Limb (tissue), 2 donors: ENCODE measurements around the gene GRIN3B.

Experiments
- DNase-seq, 2 donors: peaks; one replicate each; pipeline ENCODE4 v3.0.0-alpha.2; 2016; ENCODE audit errors: extremely low spot score in 2 of 2

GRIN3B gene

DNA sequence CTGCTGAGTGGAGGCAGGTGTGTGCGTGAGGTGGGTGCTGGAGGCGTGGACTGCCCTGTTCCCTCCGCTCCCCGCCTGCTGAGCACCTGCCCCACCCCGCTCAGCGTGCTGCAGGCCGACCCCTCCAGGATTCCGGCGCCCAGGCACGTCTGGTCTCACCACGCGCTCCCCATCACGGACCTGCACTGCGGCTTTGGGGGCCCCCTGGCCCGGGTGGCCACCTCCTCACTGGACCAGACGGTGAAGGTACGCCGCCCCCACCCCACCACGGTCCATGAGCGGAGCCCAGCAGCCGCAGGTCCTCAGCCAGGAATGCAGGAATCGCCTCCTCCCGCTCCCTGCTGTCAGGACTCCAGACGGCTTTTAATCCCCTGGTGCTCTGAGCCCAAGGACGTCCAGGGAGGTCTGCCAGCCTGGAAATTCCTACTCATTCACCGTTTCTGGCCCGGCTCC, 10.1 kb upstream of the GRIN3B start:
- DNase-seq = no peak

DNA sequence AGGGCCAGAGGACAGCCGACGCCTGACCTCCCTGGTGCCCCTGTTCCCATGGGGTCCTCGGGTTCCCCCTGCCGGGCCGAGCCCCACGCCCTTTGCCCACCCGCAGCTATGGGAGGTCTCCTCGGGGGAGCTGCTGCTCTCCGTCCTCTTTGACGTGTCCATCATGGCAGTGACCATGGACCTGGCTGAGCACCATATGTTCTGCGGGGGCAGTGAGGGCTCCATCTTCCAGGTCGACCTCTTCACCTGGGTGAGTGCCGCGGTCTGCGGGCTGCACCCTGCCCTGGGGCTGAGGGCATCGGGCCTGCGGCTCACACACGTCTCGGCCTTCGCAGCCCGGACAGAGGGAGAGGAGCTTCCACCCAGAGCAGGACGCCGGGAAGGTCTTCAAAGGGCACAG, 9.5 kb upstream of the GRIN3B start:
- DNase-seq = no peak

DNA sequence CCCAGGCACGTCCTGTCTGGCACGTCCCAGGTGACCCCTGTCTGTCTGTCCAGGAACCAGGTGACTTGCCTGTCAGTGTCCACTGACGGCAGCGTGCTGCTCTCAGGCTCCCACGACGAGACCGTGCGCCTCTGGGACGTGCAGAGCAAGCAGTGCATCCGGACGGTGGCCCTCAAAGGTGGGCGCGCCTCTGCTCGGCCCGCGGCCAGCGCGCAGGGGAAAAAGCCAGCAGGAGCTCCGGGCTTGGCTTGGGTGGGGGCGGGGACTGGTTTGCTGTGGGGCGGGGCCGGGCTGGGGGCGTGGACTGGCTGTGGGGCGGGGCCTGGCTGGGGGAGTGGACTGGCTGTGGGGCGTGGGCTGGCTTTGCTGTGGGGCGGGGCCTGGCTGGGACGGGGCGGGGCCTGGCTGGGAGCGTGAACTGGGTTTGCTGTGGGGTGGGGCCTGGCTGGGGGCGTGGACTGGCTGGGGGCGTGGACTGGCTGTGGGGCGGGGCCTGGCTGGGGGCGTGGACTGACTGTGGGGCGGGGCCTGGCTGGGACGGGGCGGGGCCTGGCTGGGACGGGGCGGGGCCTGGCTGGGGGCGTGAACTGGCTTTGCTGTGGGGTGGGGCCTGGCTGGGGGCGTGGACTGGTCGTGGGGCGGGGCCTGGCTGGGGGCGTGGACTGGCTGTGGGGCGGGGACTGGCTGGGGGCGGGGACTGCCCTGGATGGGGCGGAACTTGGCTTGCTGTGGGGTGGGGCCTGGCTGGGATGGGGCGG, 8.9 kb upstream of the GRIN3B start:
- peak in 1 of 2 donors; percentile 65 for DNase-seq

DNA sequence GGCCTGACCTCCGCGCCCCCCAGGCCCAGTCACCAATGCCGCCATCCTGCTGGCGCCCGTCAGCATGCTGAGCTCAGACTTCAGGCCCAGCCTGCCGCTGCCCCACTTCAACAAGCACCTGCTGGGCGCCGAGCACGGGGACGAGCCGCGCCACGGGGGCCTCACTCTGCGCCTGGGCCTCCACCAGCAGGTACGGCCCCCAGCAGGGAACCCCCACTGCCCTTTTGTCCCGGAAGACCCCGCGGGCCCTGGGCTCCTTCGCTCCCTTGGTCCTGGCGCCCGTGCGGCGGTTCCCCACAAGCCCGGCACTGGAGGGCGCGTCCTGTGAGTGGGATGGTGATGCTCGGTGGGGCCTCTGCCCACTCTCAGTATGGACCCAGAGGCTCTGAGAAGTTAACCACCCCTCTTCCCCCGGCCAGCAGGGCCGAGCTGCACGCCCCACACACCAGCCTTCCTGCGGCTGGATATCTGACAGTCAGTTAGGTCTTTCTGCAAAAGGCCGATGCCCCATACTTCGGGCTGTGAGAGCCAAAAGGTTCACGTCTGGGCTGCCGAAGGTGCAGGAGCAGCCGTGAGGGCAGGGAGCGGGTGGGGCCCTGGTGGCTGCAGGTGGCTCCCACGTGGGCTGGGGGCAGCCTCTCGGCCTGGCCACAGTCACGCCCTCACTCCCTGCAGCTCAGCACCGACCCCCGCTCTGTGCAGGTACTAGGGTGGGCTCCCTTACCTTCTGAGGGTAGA, 8.1 kb upstream of the GRIN3B start:
- no peak for DNase-seq

DNA sequence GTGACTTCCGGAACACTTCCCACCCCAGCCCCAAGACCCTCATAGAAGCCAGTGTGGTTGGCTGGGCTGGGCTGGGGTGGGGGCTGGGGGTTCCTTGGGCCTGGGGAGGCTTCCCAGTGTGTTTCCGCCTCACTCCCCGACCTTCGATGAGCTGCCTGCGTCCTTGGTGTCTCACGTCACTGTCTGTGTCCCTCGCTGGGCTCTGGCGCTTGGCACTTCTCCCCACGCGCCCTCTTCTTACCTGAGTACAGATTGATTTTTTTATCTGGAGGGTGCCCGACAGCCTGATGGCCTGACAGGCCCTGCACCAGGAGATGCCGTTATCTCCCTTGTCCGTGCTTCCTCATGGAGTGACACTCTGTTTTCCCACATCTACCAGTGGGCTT, 7.6 kb upstream of the GRIN3B start:
- DNase-seq = no peak

DNA sequence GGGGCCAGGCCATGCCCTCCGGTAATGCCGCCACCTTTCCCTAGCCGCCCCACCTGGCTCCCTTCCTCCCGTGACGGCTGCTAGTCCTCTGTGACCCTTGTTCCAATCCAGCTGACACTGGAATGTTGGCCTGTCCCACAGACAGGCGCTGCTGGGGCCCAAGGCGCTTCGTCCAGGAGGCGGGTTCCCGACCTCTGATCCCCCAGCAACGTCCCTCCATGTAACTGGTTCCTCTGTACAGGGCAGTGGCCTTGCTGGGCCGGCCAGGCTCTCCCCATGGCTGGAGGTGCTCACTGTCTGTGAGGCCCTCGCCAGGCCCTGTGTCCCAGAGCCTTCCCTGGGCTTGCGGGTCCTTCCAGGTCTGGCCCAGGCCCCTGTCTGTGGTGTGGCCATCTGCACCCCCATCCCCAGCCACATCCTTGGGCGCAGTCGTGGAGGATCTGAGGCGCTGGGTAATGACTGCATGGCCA, 6.8 kb upstream of the GRIN3B start:
- DNase-seq = no peak

DNA sequence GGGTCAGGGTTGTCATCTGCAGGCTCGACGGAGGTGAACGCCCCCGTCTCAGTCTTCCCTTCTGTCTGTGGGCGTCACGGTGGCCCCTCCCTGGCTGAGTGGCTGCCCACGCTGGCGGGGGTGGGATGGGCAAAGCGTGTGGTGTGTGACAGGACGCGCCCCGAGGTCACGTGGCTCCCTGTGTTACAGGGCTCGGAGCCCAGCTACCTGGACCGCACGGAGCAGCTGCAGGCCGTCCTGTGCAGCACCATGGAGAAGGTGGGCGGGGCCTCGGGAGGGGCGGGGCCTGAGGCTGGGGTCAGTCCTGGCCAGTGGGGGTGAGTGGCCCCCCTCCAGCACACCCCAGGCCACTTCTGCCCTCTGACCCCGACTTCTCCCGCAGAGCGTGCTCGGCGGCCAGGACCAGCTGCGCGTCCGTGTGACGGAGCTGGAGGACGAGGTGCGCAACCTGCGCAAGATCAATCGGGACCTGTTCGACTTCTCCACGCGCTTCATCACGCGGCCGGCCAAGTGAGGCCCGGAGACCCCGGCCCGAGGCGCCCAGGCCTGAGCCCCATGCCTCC, 6.3 kb upstream of the GRIN3B start:
- no peak for DNase-seq

DNA sequence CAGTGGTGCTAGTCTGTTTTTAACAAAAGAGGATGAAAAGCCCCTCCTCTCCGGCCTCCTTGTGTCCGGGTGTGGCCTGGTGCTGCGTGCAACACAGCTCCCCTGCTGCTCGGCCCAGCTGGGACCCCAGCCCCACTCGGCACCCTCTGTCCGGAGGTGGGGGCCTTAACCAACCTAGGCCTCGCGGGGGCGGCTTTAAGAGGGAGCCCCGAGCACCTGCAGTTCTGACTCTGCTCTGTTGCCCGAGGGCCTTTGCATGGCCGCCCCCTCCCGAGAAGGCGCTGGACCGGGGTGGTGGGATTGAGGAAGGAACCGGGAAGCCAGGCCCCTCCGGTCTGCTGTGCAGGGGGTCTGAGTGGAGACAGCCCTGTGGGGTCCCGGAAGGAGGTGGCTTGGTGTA, 5.7 kb upstream of the GRIN3B start:
- no peak for DNase-seq

DNA sequence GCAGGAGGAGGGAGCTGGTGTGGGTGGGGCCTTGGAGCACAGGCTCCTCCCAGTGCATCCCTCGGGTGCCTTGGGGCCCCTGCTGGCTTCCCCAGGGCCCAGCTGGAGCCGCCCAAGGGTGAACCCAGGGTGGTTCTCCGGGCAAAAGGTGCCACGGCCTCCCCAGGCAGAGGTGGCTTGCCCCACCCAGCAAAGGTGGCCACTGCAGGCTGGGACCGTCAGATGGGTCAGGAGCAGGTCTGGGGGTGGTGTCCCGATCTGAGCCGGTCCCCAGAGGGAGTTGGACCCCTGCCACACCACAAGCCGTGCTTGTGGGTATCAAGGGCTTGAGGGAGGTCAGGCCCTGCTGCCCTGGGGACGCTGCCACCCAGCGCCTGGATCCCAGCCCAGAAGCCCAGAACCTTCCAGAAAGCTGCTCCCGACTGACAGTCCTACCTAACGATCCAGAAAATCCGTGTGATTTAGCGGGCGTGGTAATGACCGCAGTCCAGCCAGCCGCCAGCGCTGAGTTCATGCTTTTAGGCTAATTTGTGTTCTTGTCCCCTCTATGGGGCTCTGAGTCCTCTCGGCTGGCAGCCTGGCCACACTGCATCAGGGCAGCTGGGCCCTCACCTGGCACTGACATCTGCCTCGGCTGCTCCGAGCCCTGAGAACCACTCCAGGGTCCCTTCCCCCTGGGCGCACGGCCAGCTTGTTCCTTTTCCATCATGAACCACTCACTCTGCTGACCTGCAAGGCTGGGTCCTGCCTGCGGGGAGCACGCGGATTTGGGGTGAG, 5.0 kb upstream of the GRIN3B start:
- no peak for DNase-seq

DNA sequence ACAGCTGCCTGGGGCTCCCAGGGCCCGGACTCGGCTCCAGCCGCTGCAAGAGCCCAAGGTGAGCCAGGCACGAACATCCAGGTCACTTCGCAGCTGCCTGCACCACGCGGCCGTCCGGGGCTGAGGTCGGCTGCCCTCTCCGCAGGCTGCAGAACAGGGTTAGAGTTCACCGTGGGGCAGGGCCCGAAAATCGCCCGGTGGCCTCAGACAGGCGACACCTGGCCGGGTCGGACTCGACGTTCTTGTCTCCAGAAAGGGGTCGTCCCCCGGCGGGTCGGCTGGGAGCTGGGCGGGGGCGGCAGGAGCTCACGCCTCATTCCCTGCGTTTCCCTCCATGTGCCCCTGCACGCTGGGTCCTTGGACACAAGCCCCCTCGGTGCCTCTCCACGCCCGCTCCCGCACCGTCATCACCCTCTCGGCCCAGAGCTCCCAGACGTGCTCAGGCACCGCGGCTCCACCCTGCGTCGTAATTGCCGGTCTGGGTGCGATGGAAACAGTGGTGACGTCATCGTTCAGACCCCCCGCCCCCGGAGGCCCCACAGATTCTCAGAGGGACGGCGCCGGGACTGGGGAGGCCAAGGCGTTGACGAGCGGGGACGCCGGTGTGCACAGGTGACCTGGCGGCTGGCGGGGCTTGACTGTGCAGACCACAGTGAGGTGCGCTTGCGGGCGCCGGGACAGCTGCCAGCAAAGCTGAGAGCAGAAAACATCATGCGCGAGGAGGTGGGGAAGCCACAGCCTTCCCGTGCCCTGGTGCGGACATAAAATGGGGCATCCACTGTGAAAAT, 4.0 kb upstream of the GRIN3B start:
- peak in 1 of 2 donors; percentile 77 for DNase-seq

DNA sequence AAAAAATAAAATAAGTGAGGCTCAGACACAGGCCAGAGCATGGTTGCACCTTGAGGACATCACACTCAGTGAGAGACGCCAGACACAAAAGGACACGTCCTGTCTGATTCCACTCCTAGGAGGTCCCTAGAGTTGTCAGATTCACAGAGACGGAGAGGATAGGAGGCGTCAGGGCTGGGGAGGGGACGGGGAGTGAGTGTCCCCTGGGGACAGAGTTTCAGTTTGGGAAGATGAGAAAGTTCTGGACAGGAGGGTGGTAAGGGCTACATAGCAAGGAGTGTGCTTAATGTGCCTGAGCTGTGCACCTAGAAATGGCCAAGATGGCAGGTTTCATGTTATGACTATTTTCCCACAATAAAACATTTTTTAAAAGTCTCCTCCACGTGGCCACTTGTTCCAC, 2.2 kb upstream of the GRIN3B start:
- DNase-seq = no peak

DNA sequence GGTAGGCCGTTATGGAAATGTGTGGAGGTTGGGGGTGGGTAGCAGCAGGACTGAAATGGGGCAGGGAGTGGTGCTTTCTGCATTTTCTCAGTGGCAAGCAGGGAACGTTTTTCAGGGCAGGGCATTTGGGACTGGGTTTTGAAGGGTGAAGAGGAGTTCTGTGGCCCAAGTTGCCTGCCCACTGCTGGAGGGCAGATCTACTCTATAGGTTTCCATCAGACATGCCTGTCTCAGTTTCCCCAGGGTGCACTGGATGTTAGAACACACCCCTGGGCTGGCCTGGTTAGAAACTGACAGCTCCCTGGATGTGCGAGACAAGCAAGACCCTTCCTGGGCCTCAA, 870 bp upstream of the GRIN3B start:
- DNase-seq = no peak

DNA sequence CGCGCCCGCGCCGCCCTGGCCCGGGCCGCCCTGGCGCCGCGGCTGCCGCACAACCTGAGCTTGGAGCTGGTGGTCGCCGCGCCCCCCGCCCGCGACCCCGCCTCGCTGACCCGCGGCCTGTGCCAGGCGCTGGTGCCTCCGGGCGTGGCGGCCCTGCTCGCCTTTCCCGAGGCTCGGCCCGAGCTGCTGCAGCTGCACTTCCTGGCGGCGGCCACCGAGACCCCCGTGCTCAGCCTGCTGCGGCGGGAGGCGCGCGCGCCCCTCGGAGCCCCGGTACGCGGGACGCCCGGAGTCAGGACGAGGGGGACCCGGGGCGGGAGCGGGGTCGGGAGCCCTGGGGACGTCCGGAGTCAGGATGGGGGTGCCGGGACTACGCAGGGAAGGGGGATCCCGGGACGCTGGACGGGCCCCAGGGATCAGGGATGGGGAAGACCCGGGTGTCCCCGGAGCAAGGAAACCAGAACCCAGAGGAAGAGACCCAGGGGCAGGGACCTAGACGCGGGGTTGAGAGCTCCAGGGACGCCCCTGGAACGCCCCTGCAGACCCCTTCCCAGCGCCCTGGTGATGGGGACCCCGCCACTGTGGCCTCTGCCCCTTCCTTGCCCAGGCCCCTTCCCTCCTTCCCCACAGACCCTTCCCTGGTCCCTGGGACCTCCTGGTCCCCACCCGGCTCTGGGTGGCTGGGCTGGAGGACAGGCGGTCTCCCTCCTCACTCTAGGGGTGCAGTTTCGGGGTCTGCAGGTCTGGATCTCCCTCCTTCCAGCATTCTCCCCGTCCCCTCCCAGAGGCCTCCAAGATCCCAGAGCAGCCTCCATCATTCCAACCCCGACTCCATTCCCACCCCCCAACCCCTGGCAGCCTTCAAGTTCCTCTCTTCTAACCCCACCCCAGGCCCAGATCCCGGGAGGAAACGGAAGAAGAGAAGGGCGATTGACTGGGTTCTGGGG, 645 bp downstream of the GRIN3B start:
- no peak for DNase-seq

DNA sequence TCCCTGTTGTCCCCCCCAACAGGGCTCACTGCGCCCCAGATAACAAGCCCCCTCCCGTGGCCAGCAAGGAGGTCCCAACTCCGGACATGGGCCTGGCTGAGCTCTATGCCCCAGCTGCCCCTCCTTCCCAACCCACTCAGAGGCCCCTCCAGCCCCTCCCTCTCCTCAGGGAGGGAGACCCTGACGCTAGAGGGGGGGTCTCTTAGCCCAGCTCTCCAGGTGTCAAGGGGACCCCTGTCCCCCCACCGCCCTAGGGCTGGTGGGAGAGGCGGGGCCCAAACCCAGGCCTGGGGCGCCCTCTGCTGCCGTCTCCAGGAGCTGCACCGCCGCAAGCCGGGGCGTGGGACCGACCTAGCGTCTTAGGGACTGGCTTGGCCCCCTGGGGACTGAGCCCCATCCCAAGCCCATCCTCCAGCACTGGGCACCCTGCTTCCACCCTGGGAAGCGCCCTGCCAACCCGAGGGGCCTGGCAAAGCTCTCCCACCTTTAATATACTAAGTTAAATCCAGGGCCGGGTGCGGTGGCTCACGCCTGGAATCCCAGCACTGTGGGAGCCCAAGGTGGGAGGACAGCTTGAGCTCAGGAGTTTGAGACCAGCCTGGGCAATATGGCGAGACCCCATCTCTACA, 1.4 kb downstream of the GRIN3B start:
- peak in 1 of 2 donors; percentile 80 for DNase-seq

DNA sequence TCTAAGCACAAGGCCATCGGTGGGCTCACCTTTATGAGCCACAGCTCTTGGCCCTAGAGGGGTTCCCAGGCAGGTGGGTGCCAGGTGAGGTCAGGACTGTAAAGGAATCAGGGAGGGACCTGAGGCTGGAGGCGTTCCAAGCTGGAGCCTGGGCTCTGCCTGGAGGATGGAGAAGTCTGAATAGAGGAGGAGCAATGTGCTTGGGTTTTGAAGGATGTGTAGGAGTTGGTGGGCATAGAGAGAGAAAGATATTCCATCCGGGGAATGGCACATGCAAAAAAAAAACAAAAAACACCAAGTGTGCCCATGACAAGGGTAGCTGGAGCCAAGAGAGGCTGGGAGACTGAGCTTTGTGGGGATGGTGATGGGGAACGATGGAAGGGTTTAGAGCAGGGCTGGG, 2.4 kb downstream of the GRIN3B start:
- no peak for DNase-seq

DNA sequence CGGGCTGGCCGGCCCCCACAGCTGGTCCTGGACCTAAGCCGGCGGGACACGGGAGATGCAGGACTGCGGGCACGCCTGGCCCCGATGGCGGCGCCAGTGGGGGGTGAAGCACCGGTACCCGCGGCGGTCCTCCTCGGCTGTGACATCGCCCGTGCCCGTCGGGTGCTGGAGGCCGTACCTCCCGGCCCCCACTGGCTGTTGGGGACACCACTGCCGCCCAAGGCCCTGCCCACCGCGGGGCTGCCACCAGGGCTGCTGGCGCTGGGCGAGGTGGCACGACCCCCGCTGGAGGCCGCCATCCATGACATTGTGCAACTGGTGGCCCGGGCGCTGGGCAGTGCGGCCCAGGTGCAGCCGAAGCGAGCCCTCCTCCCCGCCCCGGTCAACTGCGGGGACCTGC, 3.1 kb downstream of the GRIN3B start:
- DNase-seq = no peak

DNA sequence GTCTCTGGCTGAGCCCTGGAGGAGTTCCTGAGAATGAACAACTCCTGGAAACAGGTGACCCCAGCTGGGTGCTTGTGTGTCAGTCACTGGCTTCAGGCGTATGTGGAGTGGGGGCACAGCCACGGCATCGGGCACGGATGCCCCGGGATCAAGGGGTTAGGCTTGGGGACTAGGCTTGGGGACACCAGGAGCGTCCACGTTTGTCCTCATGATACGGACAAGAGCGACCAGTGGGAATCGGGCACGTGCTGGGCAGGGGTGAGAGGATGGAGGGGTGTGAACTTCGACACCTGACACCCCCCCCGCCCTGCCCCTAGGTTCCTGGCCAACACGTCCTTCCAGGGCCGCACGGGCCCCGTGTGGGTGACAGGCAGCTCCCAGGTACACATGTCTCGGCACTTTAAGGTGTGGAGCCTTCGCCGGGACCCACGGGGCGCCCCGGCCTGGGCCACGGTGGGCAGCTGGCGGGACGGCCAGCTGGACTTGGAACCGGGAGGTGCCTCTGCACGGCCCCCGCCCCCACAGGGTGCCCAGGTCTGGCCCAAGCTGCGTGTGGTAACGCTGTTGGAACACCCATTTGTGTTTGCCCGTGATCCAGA, 4.1 kb downstream of the GRIN3B start:
- no peak for DNase-seq

DNA sequence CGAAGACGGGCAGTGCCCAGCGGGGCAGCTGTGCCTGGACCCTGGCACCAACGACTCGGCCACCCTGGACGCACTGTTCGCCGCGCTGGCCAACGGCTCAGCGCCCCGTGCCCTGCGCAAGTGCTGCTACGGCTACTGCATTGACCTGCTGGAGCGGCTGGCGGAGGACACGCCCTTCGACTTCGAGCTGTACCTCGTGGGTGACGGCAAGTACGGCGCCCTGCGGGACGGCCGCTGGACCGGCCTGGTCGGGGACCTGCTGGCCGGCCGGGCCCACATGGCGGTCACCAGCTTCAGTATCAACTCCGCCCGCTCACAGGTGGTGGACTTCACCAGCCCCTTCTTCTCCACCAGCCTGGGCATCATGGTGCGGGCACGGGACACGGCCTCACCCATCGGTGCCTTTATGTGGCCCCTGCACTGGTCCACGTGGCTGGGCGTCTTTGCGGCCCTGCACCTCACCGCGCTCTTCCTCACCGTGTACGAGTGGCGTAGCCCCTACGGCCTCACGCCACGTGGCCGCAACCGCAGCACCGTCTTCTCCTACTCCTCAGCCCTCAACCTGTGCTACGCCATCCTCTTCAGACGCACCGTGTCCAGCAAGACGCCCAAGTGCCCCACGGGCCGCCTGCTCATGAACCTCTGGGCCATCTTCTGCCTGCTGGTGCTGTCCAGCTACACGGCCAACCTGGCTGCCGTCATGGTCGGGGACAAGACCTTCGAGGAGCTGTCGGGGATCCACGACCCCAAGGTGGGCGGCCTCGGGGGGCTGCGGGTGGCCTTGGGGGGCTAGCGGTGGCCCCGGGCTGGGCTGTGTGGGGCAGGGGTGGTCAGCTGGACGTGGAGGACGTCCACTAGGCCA, 4.8 kb downstream of the GRIN3B start:
- DNase-seq = no peak
